ENCODE data around the gene FLNB. TPM values are rescaled to one million over a fixed set of nuclear protein-coding genes. Genes with fewer than 3 reads are reported as not detected.

The FLNB gene
- total RNA-seq, 1 experiment from 2014 or later, result 83.4 TPM

DNA sequence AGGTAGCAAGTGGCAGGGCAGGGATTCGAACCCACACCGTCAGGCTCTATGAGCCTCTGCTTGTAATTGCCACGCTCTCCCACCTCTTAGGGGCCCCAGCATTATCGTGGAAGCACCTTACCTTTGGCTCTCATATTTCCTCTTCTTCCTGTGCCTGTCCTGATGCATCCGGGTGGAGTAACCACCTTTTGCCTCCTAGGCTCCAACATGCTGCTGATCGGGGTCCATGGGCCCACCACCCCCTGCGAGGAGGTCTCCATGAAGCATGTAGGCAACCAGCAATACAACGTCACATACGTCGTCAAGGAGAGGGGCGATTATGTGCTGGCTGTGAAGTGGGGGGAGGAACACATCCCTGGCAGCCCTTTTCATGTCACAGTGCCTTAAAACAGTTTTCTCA lies 162.2 kb downstream of the FLNB start:
- H3K27ac Mint-ChIP-seq, result peak overlapping the region in 2 of 3 experiments; percentile 19 to 49; a peak in 2 of 7 replicates

More for the DNA sequence above, 162.2 kb downstream of the FLNB start:
- Histone ChIP-seq H3K27me3 (ENCODE audit: insufficient read depth, low read length) (no peaks in the 10 kb centered on the region), H3K56ac (ENCODE audit: insufficient read length, low read depth, low read length) (no peak overlapping the region), H2AFZ (ENCODE audit: low read length) (no peak overlapping the region), H2BK20ac (ENCODE audit: low read depth, low read length, poor library complexity, severe bottlenecking) (no peak overlapping the region), H3K9me3 (ENCODE audit: control insufficient read depth, low read depth, low read length) (no peaks in the 10 kb centered on the region), H4K20me1 (ENCODE audit: control insufficient read depth, insufficient read depth, insufficient read length) (no peaks in the 10 kb centered on the region), H2AK5ac (ENCODE audit: insufficient read length, low read length) (no peak overlapping the region), H3K23ac (ENCODE audit: insufficient read length, low read depth, low read length) (no peak overlapping the region), H4K8ac (replicated peaks; ENCODE audit: insufficient read length, low read depth, low read length) (no peak overlapping the region), H2BK12ac (ENCODE audit: insufficient read length, low read depth, low read length) (no peak overlapping the region), H3T11ph (ENCODE audit: low read length) (no peak overlapping the region), H2BK5ac (ENCODE audit: insufficient read length, low read length) (no peak overlapping the region), H3K14ac (ENCODE audit: insufficient read depth, low read length) (no peak overlapping the region), H2BK120ac (ENCODE audit: low read depth, low read length, poor library complexity, severe bottlenecking) (no peak overlapping the region), H3K4me2 (ENCODE audit: insufficient read depth, insufficient read length, low read length) (no peak overlapping the region), H3K27ac (ENCODE audit: insufficient read length, low read depth, low read length) (no peak overlapping the region), H3K4ac (ENCODE audit: low read depth, low read length) (no peak overlapping the region), H3K4me1 (ENCODE audit: insufficient read depth, low read length) (peaks cover 3% of the 10 kb centered on the region; the same call in 1 of the 2 replicates), H3K79me1 (ENCODE audit: insufficient read depth, low read depth, low read length, poor library complexity, severe bottlenecking) (no peaks in the 10 kb centered on the region), H4K91ac (ENCODE audit: insufficient read length, low read depth, low read length) (no peak overlapping the region), H2BK15ac (ENCODE audit: low read depth, low read length) (no peak overlapping the region), H4K5ac (ENCODE audit: insufficient read length, low read depth, low read length) (no peak overlapping the region), H3K23me2 (ENCODE audit: insufficient read length, low read depth, low read length, poor library complexity, severe bottlenecking) (no peaks in the 10 kb centered on the region), H3K9ac (ENCODE audit: extremely low read depth, insufficient read length, low read length) (no peak overlapping the region), H3K79me2 (ENCODE audit: insufficient read depth, low read length) (no peaks in the 10 kb centered on the region), H3K18ac (ENCODE audit: insufficient read length, low read depth, low read length) (no peak overlapping the region)
- WGBS (ENCODE audit: extremely low coverage, insufficient read length, low lambda C conversion rate), result no CpG with 5 or more reads among the region's 11 CpGs
- no peak overlapping the region for H3K4me3 Mint-ChIP-seq
- no peaks in the 10 kb centered on the region for H3K27me3 Mint-ChIP-seq (ENCODE audit: low read depth)
- DNase-seq, result no peak
- H3K9me3 Mint-ChIP-seq, result no peaks in the 10 kb centered on the region
- TF ChIP-seq CTCF (conservative IDR thresholded peaks at IDR 0.05), result no peak
- peaks cover 24 to 33% of the 10 kb centered on the region in 2 experiments for H3K4me1 Mint-ChIP-seq
- peaks cover 8 to 42% (median 30%) of the 10 kb centered on the region in 3 experiments for H3K36me3 Mint-ChIP-seq (ENCODE audit: insufficient read depth in 1 of 3, low read depth in 3 of 3)

All from H9 (cell line).